T-helper 2 cell (primary cell): ENCODE results near the gene RFESD.
"Not testable (repeated sequence)": the region's sequence is repeated elsewhere in the genome, so short reads cannot be mapped to it uniquely, and the experiment has no call there.

ENCODE experiments used
- DNase-seq, 5 experiments: peaks; one replicate each; pipeline versions ENCODE4 v3.0.0 to v3.0.0-alpha.2; 2012 to 2022

Gene RFESD

DNA sequence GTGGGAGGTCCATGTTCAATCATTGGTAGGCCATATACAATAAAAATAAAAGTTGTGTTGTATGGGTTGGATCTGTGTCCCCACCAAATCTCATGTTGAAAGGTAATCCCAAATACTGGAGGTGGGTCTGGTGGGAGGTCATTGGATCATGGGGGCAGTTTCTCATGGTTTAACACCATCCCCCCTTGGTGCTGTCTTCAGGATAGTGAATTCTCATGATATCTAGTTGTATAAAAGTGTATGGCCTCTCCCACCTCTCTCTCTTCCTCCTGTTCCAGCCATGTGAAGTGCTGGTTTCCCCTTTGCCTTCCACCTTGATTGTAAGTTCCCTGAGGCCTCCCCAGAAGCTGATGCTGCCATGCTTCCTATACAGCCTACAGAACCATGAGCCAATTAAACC, 21.1 kb downstream of the RFESD start:
- no peak for DNase-seq

DNA sequence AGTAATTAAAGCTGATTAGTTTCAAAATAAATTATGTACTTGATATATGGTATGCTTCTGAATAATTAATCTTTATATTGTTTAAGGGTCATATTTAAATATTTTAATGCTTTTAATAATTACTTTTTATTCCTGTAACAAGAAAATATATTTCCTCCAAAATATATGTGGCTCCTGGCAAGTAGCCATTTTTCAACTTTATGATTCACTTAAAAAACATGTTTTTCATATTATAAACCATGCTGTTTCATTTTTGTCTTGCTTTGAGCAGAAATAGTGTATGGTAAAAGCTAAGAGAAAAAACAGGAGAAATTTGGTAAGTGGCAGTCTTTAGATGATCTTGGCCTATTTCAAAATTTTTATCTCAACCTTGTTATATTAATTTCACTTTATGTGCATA, 21.6 kb downstream of the RFESD start:
- DNase-seq, result no peak

DNA sequence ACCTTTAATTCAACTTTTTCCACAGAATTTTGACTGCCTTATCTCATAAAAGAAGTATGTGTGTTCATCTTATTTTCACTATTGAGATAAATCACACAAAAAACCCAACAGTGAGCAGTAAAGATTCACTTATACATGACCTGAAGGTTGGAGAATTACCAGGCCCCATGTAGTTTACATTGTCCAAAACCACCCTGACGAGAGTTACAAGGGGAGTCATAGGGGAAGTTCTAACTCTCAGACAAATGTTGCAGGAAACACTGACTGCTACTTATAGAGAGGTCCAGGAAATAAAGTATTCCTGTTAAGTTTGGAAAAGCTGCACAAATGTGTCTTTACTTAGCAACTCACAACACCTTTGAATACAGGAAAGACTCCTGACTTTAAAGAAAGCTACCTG, 22.2 kb downstream of the RFESD start:
- no peak for DNase-seq

DNA sequence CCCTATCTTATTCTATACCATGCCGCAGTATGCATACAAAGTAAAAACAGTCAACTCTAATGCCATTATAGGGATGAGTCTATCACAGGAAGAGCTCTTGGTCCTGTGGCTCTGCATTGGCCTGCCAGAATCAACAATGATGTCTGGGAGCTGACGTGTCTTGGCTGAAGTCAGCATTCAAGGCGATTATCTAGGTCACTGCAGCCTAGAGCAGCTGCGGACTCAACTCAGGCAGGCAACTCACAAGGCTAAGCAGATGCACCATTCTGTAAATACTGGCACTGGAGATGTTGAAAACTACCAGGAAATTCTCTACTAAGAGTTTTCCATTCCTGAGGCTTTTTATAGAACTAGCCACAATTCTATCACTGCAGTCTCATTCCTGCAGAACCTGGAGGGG, 23.0 kb downstream of the RFESD start:
- no peak for DNase-seq

DNA sequence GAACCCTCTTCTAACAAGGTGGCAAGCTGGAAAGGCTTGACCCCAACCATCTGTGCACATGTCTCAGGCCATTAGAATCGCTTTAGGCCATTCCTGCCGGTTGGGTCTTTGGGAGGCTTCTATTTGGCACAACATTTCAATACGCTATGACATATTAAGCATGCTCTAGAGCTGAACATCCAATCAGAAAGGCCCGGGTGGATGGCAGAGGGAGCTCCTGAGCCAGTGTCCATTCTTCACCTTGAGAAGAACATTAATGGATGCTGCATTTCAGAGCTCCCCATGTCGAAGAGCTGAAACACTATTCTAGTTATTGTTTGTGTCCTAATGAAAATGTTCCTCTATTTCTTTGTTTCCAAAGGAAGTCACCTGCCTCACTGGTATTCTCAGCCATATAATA, 23.4 kb downstream of the RFESD start:
- DNase-seq, result no peak

DNA sequence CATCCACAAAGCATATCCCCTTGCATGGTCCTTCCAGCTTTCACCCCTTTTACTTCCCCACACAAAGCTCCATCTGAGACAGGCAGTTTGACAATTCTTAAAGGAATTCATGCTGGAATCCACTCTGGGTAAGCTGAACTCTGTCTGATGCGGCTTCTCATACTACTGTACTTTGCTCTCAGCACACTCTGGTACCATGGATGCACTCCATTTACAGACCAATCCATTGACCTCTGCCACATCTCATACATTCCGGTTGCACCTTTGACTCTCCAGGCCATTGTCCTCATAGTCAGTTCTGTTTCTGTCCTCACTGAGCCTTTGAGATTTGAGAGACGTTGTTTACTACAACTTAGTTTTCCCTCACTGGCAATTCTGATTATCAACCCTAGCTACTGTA, 24.0 kb downstream of the RFESD start:
- no peak for DNase-seq

DNA sequence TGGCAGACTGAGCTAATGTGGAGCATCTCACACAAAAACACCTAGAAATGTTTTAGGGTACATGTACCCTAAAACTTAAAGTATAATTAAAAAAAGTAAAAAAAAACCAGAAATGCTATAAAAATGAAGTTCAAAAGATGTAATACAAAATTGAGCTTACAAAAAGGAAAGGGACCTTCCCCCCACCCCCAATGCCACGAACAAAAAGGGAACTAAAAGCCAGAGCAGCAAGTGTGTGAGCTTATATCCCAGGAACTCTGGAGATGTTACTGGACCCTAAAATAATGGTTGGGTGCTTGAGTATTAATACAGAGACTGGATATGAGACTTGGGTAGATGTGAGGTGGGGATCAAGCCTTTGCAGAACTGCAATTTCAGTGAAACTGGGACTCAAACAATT, 25.2 kb downstream of the RFESD start:
- DNase-seq, result no peak

DNA sequence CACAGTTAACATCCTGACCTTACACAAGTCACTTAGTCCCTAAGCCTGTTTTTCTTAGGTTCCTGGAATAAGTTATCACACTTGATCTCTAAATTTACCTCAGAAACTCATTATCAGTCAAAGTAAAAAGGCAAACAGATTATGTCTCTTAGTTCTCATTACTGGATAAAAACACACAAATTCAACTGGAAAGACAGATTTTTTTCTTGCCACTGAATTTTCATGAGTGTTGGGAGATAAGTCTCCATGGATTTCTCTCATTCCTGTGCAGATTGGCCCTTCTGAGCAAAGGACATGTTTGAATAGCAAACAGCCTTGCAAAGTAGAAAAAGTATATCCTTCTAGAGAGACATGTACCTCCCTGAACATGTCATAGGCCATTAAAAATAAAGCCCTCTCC, 26.1 kb downstream of the RFESD start:
- no peak for DNase-seq

DNA sequence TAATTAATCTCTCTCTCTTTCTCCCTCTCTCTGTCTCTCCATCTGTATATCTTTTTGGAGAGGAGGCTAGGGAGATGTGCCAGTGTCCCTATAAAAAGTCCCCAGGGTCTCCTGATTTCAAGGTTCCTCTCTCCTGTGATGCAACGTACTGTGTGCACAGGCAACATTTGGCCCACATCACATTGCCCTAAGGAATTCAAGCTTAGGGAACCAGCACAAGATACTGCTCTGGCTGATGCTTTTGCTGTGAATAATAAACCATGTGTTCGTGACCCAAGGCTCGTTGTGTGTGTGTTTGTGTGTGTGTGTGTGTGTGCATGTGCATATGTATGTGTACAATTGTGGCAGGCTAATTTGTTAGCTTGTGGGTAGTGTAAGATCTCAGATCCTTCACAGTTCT, 26.5 kb downstream of the RFESD start:
- DNase-seq, result no peak

DNA sequence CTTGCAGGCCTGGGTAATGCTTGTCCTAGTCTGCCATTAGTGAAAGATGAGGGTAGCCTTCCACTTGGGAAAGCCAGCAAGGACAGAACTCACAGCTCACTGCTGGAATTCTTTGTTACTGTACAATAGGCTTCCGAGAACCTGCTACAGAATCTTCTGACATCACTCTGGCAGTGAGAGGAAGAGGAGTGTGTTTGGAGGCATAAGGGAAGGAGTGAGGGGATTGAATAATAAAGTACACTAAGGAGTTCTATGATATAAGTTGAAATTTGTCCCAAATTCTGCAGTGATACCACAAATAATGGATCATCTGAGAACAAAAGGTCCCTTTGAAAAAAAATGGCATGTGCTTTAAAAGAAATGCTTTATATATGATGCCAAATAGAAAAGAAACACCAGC, 36.3 kb downstream of the RFESD start, which contains the start of gene SPATA9:
SPATA9 (minus strand) TSS at position 101 of the 400 bp plus-strand sequence. CDS start 137 bp downstream, outside the sequence.
- DNase-seq, result no peak

DNA sequence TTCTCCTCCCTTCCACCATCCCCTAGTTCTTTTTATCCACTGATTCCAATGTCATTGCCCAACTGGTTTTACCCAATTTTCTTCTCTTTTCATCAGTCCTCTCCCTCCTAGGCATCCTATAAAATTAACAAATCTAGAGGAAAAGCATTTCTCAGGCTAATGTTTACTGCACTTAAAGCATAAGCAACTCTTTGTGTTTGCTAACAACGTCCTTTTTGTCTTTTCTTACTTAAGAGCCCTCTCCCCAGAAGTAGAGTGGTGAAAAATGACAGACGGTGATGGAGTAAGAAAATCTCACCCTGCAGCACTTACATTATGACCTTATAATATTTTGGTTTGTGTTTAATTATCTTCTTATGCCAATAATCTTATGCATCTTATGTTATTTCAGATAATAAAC, 37.8 kb downstream of the RFESD start:
- DNase-seq, result no peak

DNA sequence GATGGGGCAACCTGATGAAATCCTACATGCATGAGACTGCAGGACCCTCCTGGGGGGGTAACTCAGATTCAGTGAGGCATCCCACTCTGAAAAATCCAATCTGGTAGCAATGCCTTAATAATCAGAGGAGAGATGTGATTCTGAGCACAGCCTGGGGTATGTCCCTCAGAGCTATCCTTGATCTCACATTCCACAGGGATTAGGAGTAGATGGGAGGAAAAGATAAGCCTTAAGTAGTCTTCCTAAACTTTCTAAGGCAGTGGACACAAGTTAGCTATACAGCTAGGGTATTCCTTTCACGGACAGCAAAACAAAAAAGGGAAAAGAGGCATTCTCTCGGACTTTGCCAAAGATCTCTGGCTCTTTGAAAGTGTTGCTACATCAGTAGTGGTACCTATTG, 40.1 kb downstream of the RFESD start:
- DNase-seq, result no peak

DNA sequence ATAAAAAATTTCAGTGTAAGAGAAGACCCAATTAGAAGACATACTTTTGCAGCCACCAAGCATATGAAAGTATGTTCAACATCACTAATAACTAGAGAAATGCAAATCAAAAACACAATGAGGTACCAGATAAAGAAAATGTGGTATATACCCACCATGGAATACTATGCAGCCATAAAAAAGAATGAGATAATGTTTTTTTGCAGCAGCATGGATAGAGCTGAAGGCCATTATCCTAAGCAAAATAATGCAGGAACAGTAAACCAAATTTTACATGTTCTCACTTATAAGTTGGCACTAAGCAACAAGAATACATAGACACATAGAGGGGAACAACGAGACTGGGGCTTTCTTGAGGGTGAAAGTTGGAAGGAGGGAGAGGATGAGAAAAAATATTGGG, 43.1 kb downstream of the RFESD start:
- no peak for DNase-seq

DNA sequence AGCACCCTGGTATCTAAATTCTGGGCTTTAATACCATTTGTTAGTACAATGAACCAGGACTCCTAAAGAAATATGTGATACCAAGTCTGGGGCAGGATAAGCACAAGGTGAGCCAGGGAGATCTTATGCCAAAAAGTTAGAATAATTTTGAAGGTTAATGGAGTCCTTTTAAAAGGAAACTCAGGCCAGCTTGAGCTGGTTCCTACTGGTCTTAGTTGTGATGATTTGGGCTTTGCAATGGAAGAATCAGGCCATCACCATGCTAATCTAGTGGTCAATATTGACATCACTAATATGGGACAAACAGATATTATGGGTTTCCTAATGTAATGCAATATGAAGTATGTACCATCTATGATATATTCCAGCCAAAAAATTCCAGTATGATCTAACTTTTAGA, 43.8 kb downstream of the RFESD start:
- no peak for DNase-seq

DNA sequence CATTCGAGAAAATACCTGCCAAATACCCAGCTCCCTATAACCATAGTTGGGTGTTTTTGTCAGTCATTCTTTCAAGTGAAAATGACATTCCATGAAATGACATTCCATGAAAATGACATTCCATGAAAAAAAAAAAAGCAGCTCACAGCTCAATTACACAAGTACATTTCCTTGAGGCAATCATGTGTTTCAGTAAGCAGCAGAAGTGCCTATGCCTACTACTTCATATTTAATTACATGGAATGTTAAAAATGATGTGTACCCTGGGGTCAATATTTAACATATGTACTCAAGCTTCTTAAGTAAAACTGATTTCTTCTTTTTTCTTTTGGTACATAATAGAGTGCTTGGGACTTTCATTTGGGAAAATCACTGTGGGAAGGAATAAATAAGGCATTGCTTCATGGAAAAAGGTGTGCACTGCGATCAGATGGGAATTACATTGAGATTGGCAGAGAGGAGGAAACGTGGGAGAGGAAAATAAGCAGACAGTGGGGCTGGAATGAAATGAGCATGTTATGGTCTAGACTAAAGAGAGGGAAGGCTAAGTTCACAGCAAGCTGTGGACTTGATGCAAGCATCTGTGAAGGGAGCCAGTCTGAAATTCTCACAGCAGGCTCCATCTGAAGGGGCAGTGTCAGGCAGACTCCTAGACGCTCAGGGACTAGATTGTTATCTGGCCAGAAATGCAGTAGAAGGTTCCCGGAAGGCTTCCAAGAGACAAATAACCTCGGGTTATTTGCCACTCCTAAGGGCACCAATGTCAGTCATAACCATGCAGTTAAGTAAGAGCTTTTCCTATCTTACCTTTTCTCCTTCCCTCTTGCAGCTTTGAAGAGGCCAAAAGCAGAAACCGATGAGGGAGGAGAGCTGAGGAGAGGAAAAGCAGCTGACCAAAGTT, 51.5 kb downstream of the RFESD start:
- no peak for DNase-seq

DNA sequence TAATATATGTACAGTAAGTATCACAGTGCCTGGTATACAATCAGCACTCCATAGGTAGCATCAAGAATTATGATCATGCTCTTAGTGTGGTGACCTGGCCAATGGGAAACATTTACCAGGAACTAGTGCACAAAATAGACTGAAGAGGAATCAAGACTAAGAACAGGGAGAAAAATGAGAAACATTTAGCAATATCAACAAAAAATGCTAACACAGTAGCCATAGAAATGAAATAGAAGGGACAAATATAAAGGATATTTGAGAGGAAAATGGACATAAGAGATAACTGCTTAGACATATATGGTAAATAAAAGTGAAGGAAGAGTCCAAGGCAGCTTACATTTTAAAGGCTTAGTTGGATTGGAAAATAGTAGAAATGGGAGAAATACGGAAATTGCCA, 52.8 kb downstream of the RFESD start:
- no peak for DNase-seq

DNA sequence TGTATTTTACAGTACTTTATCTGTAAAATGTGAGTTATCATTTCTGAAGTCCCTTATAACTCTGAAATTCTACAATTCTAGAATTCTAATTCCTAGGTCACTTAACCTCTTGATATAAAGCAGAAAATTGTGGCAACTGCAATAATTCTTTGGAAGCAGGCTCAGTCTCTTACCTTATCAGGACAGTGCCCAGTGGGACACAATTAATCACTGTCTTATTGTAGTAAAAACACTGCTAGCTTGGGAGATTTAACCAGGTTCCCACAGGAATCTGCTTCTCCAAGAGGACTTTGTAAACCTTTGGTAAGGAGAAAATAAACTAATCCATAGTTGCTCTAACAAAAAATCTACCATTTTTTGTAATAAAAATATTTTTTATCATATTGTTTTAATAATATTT, 54.5 kb downstream of the RFESD start:
- DNase-seq, result no peak

DNA sequence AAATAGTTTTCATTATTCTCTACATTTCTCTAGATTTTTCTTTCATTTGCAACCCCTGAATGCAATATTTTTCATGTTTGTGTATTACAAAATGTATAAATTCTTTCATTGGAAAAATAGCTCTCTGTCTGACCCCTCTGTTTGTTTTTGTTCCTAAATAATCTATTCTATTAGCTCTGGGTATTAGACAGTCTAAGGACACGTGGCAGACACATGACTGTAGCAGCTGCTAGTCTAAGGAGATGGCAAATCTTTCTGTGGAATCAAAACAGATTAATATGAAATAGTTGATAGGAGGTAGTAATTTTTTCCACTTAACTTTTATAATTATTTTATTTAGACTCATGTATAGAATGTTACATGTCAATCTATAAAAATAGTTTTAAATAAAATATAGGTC, 57.6 kb downstream of the RFESD start:
- DNase-seq, result no peak

DNA sequence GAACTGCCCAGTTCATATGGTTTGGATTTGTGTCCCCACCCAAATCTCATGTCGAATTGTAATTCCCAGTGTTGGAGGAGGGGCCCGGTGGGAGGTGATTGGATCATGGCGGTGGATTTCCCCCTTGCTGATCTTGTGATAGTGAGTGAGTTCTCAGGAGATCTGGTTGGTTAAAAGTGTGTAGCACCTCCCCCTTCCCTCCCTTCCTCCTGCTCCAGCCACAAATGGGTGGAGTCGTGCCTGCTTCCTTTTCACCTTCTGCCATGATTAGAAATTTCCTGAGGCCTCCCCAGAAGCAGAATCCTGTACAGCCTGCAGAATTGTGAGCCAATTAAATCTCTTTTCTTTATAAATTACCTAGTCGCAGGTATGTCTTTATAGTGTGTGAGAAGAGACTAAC, 59.6 kb downstream of the RFESD start:
- DNase-seq, result not testable (repeated sequence)

DNA sequence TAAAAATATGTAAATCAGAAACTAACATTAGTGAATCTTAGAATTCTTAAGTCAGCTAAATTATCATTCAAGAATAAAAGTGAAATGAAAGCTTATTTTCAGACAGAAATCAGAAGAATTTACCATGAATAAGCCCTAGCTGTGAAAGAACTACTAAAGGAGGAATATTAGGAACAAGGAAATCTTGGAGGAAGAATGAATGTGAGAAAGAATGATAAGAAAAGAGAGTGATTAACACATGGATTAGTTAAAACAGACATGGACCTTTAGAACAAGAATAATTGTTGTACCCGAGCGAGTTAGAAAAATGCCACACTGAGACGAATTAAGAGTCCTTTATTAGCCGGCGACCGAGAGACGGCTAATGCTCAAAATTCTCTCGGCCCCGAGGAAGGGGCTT, 60.5 kb downstream of the RFESD start:
- no peak for DNase-seq
